Chondrocyte (in vitro differentiated cells): ENCODE data around the gene PPP2R3C. TPM values are rescaled to one million over a fixed set of nuclear protein-coding genes. Genes with fewer than 3 reads are reported as not detected.

Experiments
- DNase-seq: peaks from one replicate; pipeline ENCODE4 v3.0.0; 2021; ENCODE audit warnings: mixed read lengths, low spot score
- H3K27ac Mint-ChIP-seq: one replicate; pipeline ENCODE4 v1.8.0; 2021; ENCODE audit warnings: mild to moderate bottlenecking, moderate library complexity, mixed read lengths; ENCODE audit not compliant: unreplicated experiment
- H3K27me3 Mint-ChIP-seq: 2 replicates; pipeline ENCODE4 v1.8.0; 2021; ENCODE audit warnings: low read depth, mixed read lengths
- H3K36me3 Mint-ChIP-seq: 2 replicates; pipeline ENCODE4 v1.8.0; 2021; ENCODE audit warnings: low read depth, mixed read lengths
- H3K4me1 Mint-ChIP-seq: 2 replicates; pipeline ENCODE4 v1.8.0; 2021; ENCODE audit warnings: low read depth, mild to moderate bottlenecking, mixed read lengths
- H3K4me3 Mint-ChIP-seq: one replicate; pipeline ENCODE4 v1.8.0; 2021; ENCODE audit warnings: mild to moderate bottlenecking, moderate library complexity, mixed read lengths; ENCODE audit not compliant: unreplicated experiment
- H3K9me3 Mint-ChIP-seq: 2 replicates; pipeline ENCODE4 v1.8.0; 2021; ENCODE audit warnings: low read depth, mixed read lengths
- total RNA-seq: library from RNA; stranded (reverse); gene quantifications from 3 replicates; pipeline ENCODE4 v1.2.1, GENCODE V29; 2021
- TF ChIP-seq, protein P1 (sequence below): fragments of 200-600 bp; sonication (generic); IDR thresholded peaks from 2 replicates; pipeline ENCODE4 v1.5.0; 2021; ENCODE audit warnings: antibody characterized with exemption, mild to moderate bottlenecking, moderate library complexity

PPP2R3C gene
- total RNA-seq, 1 donor from 2014 or later, result 37.4 TPM

DNA sequence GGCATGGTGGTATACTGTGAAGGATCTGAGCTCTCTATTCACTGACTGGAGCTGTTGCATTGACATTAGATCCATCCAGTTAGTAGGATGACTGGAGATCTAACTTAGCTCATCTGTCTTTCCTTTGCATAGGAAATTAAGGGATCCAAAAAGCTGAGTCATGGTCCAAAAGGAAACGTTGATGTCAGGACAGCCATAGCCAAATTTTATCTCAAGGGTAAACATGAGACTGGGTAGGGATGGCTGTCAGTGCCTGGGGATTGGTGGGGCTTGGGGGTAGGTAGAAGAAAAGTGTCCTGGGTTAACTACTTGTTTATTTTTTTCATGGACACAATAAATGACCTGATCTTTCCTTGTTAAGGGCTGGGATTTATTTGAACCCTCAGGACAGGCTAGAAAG lies 71.1 kb downstream of the PPP2R3C start:
- DNase-seq, result no peak
- H3K4me3 Mint-ChIP-seq, result no peak overlapping the region
- peak overlapping the region; percentile 39 for H3K27ac Mint-ChIP-seq
- H3K4me1 Mint-ChIP-seq, result peaks cover 38% of the 10 kb centered on the region
- H3K9me3 Mint-ChIP-seq, result no peaks in the 10 kb centered on the region
- H3K27me3 Mint-ChIP-seq, result no peaks in the 10 kb centered on the region
- peaks cover 5% of the 10 kb centered on the region for H3K36me3 Mint-ChIP-seq
- TF ChIP-seq, protein P1, sequence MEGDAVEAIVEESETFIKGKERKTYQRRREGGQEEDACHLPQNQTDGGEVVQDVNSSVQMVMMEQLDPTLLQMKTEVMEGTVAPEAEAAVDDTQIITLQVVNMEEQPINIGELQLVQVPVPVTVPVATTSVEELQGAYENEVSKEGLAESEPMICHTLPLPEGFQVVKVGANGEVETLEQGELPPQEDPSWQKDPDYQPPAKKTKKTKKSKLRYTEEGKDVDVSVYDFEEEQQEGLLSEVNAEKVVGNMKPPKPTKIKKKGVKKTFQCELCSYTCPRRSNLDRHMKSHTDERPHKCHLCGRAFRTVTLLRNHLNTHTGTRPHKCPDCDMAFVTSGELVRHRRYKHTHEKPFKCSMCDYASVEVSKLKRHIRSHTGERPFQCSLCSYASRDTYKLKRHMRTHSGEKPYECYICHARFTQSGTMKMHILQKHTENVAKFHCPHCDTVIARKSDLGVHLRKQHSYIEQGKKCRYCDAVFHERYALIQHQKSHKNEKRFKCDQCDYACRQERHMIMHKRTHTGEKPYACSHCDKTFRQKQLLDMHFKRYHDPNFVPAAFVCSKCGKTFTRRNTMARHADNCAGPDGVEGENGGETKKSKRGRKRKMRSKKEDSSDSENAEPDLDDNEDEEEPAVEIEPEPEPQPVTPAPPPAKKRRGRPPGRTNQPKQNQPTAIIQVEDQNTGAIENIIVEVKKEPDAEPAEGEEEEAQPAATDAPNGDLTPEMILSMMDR, result no peak

DNA sequence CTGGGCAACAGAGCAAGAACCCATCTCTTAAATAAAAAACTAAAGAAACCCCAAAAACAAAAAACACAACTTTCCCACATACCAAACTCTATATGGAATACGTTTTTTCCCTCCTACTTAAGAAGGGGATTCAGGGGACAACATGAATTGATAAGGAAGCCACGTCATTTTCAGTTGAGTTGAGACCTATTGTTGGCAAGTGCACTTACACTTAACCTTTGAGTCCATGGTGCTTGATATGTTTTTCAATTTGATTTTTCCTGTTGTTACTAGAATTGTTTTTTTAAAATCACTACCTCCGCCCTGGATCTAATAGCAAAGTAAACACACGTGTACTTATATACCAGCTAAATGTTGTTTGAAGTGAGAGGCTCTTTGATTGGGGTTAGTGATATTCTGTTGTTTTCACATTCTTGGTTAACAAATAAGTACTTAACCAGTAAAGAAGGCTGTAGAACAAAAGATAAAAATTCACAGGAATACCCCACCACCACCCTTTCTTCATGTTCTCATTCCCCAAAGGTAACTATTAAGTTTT lies 73.7 kb downstream of the PPP2R3C start:
- peaks cover 47% of the 10 kb centered on the region for H3K4me1 Mint-ChIP-seq
- peak overlapping the region; percentile 94 for H3K4me3 Mint-ChIP-seq
- TF ChIP-seq, protein P1, result no peak
- H3K27me3 Mint-ChIP-seq, result no peaks in the 10 kb centered on the region
- no peak for DNase-seq
- H3K27ac Mint-ChIP-seq, result peak overlapping the region; percentile 4
- H3K9me3 Mint-ChIP-seq, result no peaks in the 10 kb centered on the region
- H3K36me3 Mint-ChIP-seq, result peaks cover 3% of the 10 kb centered on the region

DNA sequence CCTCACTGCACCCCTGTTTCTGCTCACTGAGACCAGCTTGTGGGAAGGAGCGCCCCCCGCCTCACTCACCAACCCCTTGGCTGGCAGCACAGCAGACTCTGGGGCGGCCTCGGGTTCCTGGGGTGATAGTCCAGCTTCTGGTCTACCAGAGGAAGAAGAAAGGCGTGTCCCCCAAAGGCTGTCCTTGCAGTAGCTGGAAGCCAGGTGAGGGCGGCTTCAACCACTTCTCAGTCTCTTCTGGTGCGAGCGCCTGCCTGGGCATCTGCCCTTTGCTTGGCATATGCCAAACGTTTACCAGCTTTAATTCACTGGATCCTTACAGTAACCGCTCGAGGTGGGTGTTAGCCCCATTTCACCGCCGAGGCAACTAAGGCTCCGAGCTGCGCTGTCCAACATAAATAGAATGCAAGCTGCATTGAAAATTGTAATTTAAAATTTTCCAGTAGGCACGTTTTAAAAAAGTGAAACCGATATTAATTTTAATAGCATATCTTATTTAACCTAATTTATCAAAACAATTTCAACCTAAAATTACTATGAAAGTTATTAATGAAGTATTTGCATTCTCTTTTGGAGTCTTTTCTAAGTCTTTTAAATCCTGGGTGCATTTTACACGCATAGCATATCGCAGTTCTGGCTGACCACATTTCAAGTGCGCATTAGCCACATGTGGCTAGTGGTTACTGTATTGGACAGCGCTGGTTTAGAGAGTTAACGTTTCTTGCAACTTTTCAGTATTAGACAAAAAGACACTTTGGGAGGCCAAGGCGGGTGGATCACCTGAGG lies 74.8 kb downstream of the PPP2R3C start:
- TF ChIP-seq, protein P1, result no peak
- Mint-ChIP-seq H3K9me3 (no peaks in the 10 kb centered on the region), H3K4me1 (peaks cover 43% of the 10 kb centered on the region), H3K27ac (peak overlapping the region; percentile 94), H3K4me3 (peak overlapping the region; percentile 94), H3K36me3 (peaks cover 3% of the 10 kb centered on the region), H3K27me3 (no peaks in the 10 kb centered on the region)
- DNase-seq, result no peak

DNA sequence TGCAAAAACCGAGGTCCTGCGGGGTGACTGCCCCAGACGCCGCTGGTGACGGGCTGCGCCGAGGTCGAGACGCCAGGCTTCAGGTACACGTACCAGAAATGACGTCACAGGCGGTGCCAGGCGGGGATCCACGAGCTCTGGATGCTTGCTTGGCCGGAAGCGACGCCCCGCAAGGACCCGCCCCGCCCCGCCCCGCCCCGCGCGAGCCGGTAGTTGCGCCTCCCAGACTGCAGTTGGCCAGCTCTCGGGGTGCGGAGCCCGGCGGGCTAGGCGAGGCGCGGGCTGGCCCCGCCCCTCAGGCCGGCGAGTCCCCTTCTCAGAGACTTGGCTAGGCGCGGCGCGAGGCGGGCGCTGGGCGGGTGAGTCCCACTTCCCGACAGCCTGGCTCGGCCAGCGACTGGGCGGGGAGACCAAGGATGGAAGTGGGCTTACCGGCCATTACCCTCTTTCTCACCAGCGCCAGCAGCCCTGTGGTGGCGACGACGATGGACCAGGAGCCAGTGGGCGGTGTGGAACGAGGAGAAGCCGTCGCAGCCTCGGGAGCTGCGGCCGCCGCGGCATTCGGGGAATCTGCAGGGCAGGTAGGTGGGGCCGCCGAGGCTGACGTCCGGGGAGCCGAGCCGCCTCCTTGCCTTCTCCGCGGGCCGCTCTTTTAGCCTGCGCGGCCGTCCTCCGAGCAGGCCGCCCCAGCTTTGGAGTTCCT lies 75.6 kb downstream of the PPP2R3C start, which contains the start of gene FAM177A1:
TSS of gene FAM177A1 (plus strand) at position 225 of the 703 bp plus-strand sequence. CDS start at position 417, 192 bp downstream.
- Mint-ChIP-seq H3K9me3 (no peaks in the 10 kb centered on the region), H3K4me3 (peak within 1 kb of the TSS; percentile 94), H3K4me1 (peaks cover 35% of the 10 kb centered on the region), H3K27me3 (no peaks in the 10 kb centered on the region), H3K27ac (peak within 1 kb of the TSS; percentile 97), H3K36me3 (peaks cover 3% of the 10 kb centered on the region)
- peak; percentile 98 for DNase-seq
- TF ChIP-seq, protein P1, result peak; percentile 31

DNA sequence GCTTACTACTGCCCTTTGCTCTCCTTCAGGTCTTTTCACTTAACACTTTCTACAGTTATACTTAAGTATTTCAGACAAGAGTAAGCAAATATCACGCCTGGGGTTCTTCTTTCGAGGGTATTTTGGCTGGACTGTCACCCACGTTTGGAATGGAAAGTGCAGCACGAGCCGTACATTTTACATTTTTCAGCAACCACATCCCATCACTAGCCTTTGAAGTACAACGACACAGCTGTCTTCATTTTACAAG lies 76.1 kb downstream of the PPP2R3C start:
- peak overlapping the region; percentile 94 for H3K4me3 Mint-ChIP-seq
- no peaks in the 10 kb centered on the region for H3K9me3 Mint-ChIP-seq
- H3K27me3 Mint-ChIP-seq, result no peaks in the 10 kb centered on the region
- peaks cover 32% of the 10 kb centered on the region for H3K4me1 Mint-ChIP-seq
- TF ChIP-seq, protein P1, result no peak
- DNase-seq, result no peak
- H3K36me3 Mint-ChIP-seq, result peaks cover 3% of the 10 kb centered on the region
- peak overlapping the region; percentile 97 for H3K27ac Mint-ChIP-seq
